NCI-H128 (cell line): ENCODE data around the gene BAHD1.

ENCODE experiments used
- DNase-seq: peaks from one replicate; lab custom pipeline; 2025; ENCODE audit not compliant: unreplicated experiment; lab: John Stamatoyannopoulos, UW

BAHD1 gene

GRCh38 chr15:40421246-40422157 is 19.3 kb upstream of the BAHD1 start:
- DNase-seq = no peak

- DNase-seq = no peak
Observed at GRCh38 chr15:40424483-40425115, 16.2 kb upstream of the BAHD1 start.

- no peak for DNase-seq
Observed at GRCh38 chr15:40425681-40426080, 15.1 kb upstream of the BAHD1 start.

- DNase-seq = no peak
Observed at GRCh38 chr15:40427188-40427587, 13.6 kb upstream of the BAHD1 start.

GRCh38 chr15:40428185-40428584 is 12.6 kb upstream of the BAHD1 start:
- no peak for DNase-seq

GRCh38 chr15:40429068-40429710 is 11.6 kb upstream of the BAHD1 start:
- no peak for DNase-seq

GRCh38 chr15:40430271-40430805 is 10.4 kb upstream of the BAHD1 start:
- DNase-seq = no peak

GRCh38 chr15:40435023-40435709 is 5.6 kb upstream of the BAHD1 start:
- DNase-seq = no peak

GRCh38 chr15:40435710-40436089 is 5.1 kb upstream of the BAHD1 start:
- no peak for DNase-seq

- DNase-seq = no peak
Observed at GRCh38 chr15:40436116-40436891, 4.4 kb upstream of the BAHD1 start.

GRCh38 chr15:40436892-40437751 is 3.6 kb upstream of the BAHD1 start:
- no peak for DNase-seq

GRCh38 chr15:40437752-40438687 is 2.7 kb upstream of the BAHD1 start:
- DNase-seq = no peak

GRCh38 chr15:40438712-40439111 is 2.0 kb upstream of the BAHD1 start:
- DNase-seq = no peak

GRCh38 chr15:40439461-40439959 is 1.2 kb upstream of the BAHD1 start:
- no peak for DNase-seq

- DNase-seq = no peak
Observed at GRCh38 chr15:40439960-40440742, 602 bp upstream of the BAHD1 start.

GRCh38 chr15:40441565-40442531 is 1.1 kb downstream of the BAHD1 start:
- DNase-seq = no peak
